GM19324 (cell line): ENCODE measurements around the gene NCBP3.

Experiments used
- ATAC-seq: cut with Tn5 transposase; IDR thresholded peaks from one replicate; pipeline ENCODE4 v1.9.1; 2021; ENCODE audit warnings: mild to moderate bottlenecking, moderate library complexity; ENCODE audit not compliant: unreplicated experiment, low FRiP score

The NCBP3 gene

GRCh38 chr17:3845621-3846436, at the start of gene NCBP3:
NCBP3 (minus strand) TSS chr17:3846246; CDS start chr17:3846223, 23 bp downstream.
- ATAC-seq: peak; percentile 98

GRCh38 chr17:3895354-3895753, 49.3 kb upstream of the NCBP3 start:
- no peak for ATAC-seq

GRCh38 chr17:3894911-3895343, 48.9 kb upstream of the NCBP3 start:
- no peak for ATAC-seq

GRCh38 chr17:3894188-3894587, 48.1 kb upstream of the NCBP3 start:
- no peak for ATAC-seq

GRCh38 chr17:3893720-3894116, 47.7 kb upstream of the NCBP3 start:
- no peak for ATAC-seq

- peak; percentile 90 for ATAC-seq
Measured at GRCh38 chr17:3893003-3893719, 47.1 kb upstream of the NCBP3 start, which contains the start of gene CAMKK1. CAMKK1 (minus strand) TSS chr17:3893053; CDS start chr17:3885687, 7,366 bp downstream.

GRCh38 chr17:3892095-3892998, 46.3 kb upstream of the NCBP3 start:
- ATAC-seq: peak; percentile 18

- no peak for ATAC-seq
Measured at GRCh38 chr17:3891626-3892094, 45.6 kb upstream of the NCBP3 start.

- ATAC-seq: no peak
Measured at GRCh38 chr17:3890878-3891219, 44.8 kb upstream of the NCBP3 start.

GRCh38 chr17:3890082-3890877, 44.2 kb upstream of the NCBP3 start:
- no peak for ATAC-seq

GRCh38 chr17:3889325-3890012, 43.4 kb upstream of the NCBP3 start:
- no peak for ATAC-seq

GRCh38 chr17:3888343-3889171, 42.5 kb upstream of the NCBP3 start:
- no peak for ATAC-seq

- ATAC-seq: no peak
Measured at GRCh38 chr17:3887804-3888203, 41.8 kb upstream of the NCBP3 start.

GRCh38 chr17:3887394-3887793, 41.3 kb upstream of the NCBP3 start:
- ATAC-seq: no peak

- ATAC-seq: no peak
Measured at GRCh38 chr17:3886776-3887175, 40.7 kb upstream of the NCBP3 start.

GRCh38 chr17:3885970-3886369, 39.9 kb upstream of the NCBP3 start:
- no peak for ATAC-seq

- ATAC-seq: no peak
Measured at GRCh38 chr17:3885271-3885670, 39.2 kb upstream of the NCBP3 start.

- no peak for ATAC-seq
Measured at GRCh38 chr17:3884188-3884587, 38.1 kb upstream of the NCBP3 start.
